GM21528 (cell line): ENCODE measurements around the gene MYOM3.
"Not testable (repeated sequence)": the region's sequence is repeated elsewhere in the genome, so short reads cannot be mapped to it uniquely, and the experiment has no call there.

Source experiments
- ATAC-seq: cut with Tn5 transposase; IDR thresholded peaks from one replicate; pipeline ENCODE4 v1.9.1; 2021; ENCODE audit warnings: mild to moderate bottlenecking, moderate library complexity; ENCODE audit not compliant: unreplicated experiment, low FRiP score

The MYOM3 gene

GRCh38 chr1:24008574-24009184, 103.3 kb downstream of the MYOM3 start:
- ATAC-seq = not testable (repeated sequence)

DNA sequence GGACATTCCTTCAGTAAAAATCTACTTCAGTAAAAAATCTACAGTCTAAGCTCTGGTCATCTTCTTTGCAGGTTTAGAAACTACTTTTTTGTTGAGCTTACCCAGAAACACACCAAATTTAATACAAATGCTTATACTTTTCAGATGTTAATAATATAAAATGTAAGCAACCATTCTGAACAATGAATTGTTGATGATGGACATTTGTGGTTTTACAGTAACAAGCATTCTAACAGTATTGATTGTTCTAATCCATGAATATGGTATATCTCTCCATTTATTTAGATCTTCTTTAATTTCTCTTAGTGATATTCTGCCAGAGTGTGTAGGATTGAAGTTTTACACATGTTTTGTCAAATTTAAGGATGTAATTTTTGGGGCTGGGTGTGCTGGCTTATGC, 104.9 kb downstream of the MYOM3 start:
- no peak for ATAC-seq
